Activated CD8-positive, alpha-beta memory T cell treated with anti-CD3 and anti-CD28 coated beads, Interleukin-2, amount 50 U/mL, for 4 hours (primary cell): ENCODE data around the gene NOTCH2.

Source experiments
- DNase-seq: peaks from one replicate; pipeline ENCODE4 v3.0.0-alpha.2; 2020

Gene NOTCH2

GRCh38 chr1:119937198-119937597 lies 132.3 kb downstream of the NOTCH2 start:
- DNase-seq, result no peak

DNA sequence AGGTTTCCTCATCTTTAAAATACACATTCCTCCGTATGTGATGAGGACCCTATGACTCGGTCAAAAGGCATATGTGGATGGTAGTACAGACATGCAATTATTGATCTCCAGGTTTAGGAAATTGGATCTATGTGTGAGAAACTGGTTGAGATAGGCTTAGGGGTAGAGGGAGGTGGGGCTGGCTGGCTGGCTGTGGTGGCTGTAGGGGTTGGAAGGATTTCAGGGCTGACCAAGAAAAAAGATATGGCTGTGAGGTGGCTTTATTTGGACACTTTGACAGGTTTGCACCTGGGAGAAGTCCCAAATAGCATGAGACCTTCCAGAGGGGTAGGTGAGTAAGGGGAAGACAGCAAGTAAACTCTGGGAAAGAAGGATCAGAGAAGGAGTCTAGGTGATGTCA lies 133.5 kb downstream of the NOTCH2 start:
- DNase-seq, result no peak

DNA sequence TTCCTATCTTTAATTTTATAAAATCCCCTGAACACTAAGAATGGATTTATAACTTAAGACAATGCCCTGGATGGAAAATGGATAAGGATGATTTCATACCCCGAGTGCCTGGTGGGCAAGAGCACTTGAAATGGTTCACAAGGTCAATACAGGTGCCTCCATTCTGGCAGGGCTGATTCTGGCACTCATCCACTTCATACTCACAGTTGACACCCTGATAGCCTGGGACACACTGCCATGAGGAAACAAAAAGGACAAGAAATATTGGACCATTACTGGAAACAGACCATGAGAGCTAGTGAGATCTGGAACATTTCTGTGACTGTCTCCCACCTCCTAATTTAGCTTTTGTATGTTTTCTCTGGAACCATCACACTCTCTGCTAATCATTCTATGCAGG lies 134.1 kb downstream of the NOTCH2 start:
- no peak for DNase-seq

- no peak for DNase-seq
These were observed 136.1 kb downstream of the NOTCH2 start for GRCh38 chr1:119933397-119933796.

DNA sequence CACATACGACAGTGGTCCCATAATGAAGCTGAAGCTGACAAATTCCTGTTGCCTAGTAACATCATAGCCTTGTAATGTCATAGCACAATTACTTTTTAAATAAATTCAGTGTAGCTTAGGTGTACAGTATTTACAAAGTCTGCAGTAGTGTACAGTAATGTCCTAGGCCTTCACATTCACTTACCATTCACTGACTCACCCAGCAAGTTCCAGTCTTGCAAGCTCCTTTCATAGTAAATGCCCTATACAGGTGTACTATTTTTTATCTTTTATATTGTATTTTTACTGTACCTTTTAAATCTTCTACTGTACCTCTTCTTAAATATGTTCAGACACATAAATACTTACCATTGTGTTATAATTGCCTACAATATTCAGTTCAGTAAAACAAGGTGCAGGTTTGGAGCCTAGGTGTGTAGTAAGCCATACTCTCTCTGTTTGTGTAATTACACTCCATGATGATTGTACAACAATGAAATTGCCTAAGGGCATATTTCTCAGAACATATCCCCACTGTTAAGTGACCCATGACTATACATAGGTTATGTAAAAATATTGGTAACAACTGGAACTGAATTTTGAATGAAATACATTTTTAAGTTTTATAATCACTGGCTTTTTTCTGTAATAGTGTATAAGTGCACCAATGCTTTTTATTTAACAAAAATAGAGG lies 139.7 kb downstream of the NOTCH2 start:
- no peak for DNase-seq

DNA sequence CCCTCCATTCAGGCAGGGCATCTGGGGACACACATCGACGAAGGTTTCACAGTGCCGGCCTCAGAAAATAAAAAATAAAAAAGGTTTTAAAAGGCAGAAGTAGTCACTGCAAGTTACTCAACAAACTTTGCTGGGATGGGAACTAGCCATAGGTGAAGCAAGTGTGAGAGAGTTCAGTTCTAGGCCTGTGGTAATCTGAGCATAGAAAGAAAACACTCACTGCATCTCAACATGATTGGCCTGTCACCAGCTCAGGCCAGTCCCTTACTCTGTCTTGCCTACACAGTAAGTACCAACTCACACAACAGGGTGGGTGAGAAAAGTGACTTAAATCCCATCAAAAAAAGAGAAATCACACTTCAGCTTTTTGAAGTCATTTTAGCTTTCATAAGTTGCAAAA lies 142.9 kb downstream of the NOTCH2 start:
- DNase-seq, result no peak

DNA sequence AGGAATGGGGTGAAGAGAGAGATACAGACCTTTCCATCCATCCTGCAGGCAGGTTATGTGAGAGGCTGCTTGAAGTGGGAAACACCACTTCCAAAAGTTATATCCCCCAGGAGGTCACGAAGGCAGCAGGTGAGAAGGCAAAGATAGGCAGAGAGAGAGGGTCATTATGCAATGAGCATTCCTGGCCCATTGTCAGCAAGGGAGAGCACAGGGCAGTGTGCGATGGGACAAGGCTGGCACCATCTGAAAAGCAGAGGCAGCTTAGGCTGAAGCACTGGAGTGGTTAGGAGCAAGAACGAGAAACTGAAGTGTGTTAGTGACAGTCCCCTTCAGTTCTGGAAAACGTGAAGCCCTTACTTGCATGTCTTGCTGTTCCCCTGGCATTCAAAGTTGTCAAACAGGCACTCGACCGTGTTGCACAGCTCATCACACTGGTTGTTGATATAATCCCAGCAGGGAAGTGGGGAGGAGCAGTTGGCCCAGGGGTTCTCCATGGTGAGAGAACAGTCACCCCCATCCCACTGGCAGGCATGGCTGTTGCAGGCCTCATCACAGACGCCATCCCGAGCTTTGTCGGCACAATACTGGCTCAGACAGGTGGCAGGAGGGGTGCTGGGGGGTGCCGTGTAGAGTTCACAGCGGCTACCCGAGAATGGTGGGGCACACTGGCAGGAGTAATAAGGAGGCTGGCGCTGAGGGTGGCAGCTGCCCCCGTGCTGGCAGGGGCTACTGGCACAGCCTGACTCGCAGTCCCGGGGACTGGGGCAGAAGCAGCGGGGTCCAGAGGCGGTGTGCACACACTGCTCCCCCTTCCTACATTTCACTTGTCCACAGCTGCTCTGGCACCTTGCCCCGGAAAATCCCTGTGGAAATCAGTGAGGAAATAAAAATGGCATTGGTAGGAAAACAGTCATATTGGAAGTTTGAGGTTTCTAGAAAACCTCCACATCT lies 144.2 kb downstream of the NOTCH2 start:
- DNase-seq, result no peak

GRCh38 chr1:119920104-119920968 lies 149.1 kb downstream of the NOTCH2 start:
- no peak for DNase-seq

- DNase-seq, result no peak
These were observed 150.2 kb downstream of the NOTCH2 start for GRCh38 chr1:119919241-119919640.

GRCh38 chr1:119918301-119918700 lies 151.2 kb downstream of the NOTCH2 start:
- DNase-seq, result no peak

GRCh38 chr1:119917304-119918055 lies 152.0 kb downstream of the NOTCH2 start:
- DNase-seq, result no peak

- no peak for DNase-seq
These were observed 153.9 kb downstream of the NOTCH2 start for GRCh38 chr1:119915517-119915916.

DNA sequence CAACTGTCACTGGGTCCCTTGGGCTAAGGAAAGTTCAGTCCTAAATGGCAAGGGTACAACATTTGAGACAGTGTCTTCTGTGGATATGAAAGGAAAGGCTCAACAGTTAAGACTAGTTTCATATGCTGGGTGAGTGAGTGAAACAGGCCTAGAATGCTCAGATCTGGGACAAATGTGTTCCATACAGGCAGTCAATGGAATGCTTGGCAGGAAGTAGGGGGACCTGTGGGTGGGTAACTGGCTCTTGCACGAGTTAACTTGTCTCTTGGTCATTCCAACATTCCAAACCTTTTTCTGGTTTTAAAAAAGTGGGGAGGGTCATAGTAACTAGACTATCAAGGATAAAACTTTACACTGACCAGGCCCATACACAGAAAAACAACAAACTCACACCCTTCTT lies 155.4 kb downstream of the NOTCH2 start:
- no peak for DNase-seq

GRCh38 chr1:119912963-119913362 lies 156.5 kb downstream of the NOTCH2 start:
- no peak for DNase-seq

GRCh38 chr1:119911775-119912174 lies 157.7 kb downstream of the NOTCH2 start:
- no peak for DNase-seq

- no peak for DNase-seq
These were observed 158.8 kb downstream of the NOTCH2 start for GRCh38 chr1:119910618-119911017.

DNA sequence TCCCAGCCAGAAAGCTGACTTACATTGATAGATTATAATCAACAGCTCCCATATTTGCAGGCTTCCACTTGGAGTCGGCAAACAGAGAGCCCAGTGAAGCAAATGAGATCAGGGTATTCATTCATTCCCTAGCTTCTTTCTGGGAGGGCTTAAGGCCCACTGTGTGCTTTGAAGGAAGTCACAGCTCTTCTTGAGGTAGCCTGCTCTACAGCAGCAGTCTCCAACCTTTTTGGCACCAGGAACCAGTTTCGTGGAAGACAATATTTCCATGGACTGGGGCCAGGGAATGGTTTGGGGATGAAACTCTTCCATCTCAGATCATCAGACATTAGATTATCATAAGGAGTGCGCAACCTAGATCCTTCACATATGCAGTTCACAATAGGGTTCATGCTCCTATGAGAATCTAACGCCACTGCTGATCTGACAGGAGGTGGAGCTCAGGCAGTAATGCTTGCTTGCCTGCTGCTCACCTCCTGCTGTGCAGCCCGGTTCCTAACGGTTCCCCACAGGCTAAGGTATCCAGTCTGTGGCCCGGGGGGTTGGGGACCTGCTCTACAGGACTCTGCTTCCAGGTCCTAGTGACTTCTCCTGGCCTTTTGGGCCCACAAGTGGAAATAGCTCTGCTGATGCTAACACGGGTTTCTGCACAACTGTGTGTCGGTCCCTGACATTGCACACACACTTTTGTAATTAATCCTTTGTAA lies 159.4 kb downstream of the NOTCH2 start:
- no peak for DNase-seq

DNA sequence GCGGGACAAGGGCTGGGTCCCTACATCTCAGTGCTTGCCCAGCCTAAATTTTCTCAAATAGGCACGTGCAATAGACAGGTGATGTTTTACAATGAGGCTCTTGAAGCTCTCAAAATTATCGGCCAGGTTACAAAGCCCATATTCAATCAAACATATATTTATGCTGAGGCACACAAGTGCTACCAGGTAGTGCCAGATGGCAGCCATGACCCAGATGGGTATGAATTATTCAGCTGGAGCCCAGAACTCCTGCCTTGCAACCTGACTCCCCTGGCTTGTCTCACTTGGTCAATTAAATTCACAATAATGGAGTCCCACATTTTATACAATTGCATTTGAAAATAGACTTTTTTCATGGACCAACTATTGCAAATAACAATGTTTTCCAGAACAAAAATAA lies 160.8 kb downstream of the NOTCH2 start:
- no peak for DNase-seq

DNA sequence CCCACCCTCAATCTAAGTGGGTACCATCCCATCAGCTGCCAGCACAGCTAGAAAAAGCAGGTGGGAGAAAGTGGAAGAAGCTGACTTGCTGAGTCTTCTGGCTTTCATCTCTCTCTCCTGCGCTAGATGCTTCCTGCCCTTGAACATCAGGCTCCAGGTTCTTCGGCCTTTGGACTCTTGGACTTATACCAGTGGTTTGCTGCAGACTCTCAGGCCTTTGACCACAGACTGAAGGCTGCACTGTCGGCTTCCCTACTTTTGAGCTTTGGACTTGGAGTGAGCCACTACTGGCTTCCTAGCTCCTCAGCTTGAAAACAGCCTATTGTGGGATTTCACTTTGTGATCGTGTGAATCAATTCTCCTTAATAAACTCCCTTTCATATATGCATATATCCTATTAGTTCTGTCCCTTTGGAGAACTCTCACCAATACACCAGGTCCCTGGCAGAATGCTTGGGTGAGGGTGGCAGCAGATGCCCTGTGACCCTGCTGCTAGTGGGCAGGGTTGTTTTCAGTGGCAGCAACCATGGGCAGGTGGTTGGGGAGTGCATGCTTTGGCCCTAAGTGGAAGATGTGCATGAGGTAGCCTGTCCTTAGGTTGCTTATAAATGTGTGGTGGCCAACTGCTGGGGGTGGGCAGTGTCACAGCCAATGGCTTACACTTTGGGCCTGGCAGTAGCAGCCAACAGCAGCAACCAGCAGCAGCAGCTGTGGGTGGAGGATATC lies 162.4 kb downstream of the NOTCH2 start:
- DNase-seq, result no peak

DNA sequence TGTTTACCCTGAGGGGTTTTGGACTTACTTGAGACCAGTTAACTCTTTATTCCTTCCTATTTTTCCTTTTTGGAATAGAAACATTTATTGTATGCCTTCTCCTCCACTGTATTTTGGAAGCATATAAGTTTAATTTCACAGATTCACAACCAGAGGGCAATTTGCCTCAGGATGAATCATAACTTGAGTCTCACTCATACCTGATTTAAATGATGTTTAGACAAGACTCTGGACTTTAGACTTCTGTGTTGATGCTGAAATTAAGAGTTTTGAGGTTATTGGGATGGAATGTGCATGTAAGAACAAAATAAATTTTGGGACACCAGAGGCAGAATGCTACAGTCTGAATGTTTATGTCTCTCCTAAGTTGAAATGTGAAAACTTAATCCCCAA lies 166.0 kb downstream of the NOTCH2 start:
- no peak for DNase-seq

DNA sequence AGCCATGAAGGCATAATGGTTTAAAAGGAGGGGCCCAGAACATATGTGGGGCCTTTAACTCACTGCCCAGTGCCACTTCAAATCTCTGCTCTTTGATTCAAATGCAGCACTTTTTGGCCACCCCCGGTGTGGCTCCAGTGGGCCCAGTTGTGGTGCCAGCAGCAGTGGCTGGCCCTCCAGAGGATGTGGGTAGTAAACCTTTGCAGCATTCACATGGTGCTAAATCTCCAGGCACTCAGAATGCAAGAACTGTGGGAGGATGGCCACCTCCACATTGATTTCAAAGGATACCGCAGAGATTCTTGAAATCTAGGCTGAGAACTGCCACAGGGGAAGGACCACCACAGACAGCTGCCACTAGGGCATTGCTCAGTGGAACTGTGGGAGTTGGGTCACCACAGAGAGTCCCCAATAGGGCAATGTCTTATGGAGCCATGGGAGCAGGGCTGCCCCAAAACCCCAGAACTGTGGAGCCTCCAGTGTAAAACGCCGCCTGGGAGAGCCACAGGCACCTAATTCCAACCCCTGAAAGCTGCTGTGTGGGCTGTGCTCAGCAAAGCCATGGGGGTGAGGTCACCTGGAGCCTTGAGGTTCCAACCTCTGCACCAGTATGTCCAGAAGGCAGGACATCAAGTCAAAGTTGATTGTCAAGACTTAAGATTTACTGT lies 166.6 kb downstream of the NOTCH2 start:
- no peak for DNase-seq
